ENCODE results near the gene CAMK1D.
A peak's percentile ranks its signal among the peaks of the same experiment; 100 is the strongest.
"Not testable (repeated sequence)": the region's sequence is repeated elsewhere in the genome, so short reads cannot be mapped to it uniquely, and the experiment has no call there.

Gene CAMK1D

GRCh38 chr10:12808014-12808613 lies 458.8 kb downstream of the CAMK1D start:
- H3K4me1 ChIP-seq (ENCODE audit: control insufficient read depth, insufficient read depth, low read length) = no peaks in the 10 kb centered on the region

GRCh38 chr10:12810046-12810445 lies 460.7 kb downstream of the CAMK1D start:
- H3K4me1 ChIP-seq (ENCODE audit: control insufficient read depth, insufficient read depth, low read length); H3K9me3 ChIP-seq (ENCODE audit: control insufficient read depth, low read length); H3K27me3 ChIP-seq (ENCODE audit: control insufficient read depth, insufficient read depth, low read length, poor library complexity, severe bottlenecking); H3K27ac ChIP-seq (ENCODE audit: insufficient read depth, low read depth, low read length, poor library complexity, severe bottlenecking); H3K36me3 ChIP-seq (ENCODE audit: control insufficient read depth, insufficient read depth, low read length); H3K4me3 ChIP-seq (ENCODE audit: insufficient read depth, low read depth, low read length): not testable (repeated sequence)
- 93 to 95% methylated on average over 5 to 6 of the region's 6 CpGs for WGBS, 2 experiments

More at GRCh38 chr10:12808014-12808613, 458.8 kb downstream of the CAMK1D start:
- Histone ChIP-seq H3K36me3 (ENCODE audit: control insufficient read depth, insufficient read depth, low read length) (no peaks in the 10 kb centered on the region), H3K27ac (ENCODE audit: insufficient read depth, low read depth, low read length, poor library complexity, severe bottlenecking) (no peak overlapping the region), H3K4me3 (ENCODE audit: insufficient read depth, low read depth, low read length) (no peak overlapping the region), H3K27me3 (ENCODE audit: control insufficient read depth, insufficient read depth, low read length, poor library complexity, severe bottlenecking) (no peaks in the 10 kb centered on the region), H3K9me3 (ENCODE audit: control insufficient read depth, low read length) (no peaks in the 10 kb centered on the region)
- WGBS, 2 experiments = 91 to 95% methylated on average over 11 of the region's 11 CpGs

- Histone ChIP-seq H3K36me3 (ENCODE audit: control insufficient read depth, insufficient read depth, low read length) (no peaks in the 10 kb centered on the region), H3K4me3 (ENCODE audit: insufficient read depth, low read depth, low read length) (no peak overlapping the region), H3K27ac (ENCODE audit: insufficient read depth, low read depth, low read length, poor library complexity, severe bottlenecking) (no peak overlapping the region), H3K4me1 (ENCODE audit: control insufficient read depth, insufficient read depth, low read length) (no peaks in the 10 kb centered on the region), H3K9me3 (ENCODE audit: control insufficient read depth, low read length) (no peaks in the 10 kb centered on the region), H3K27me3 (ENCODE audit: control insufficient read depth, insufficient read depth, low read length, poor library complexity, severe bottlenecking) (no peaks in the 10 kb centered on the region)
- WGBS, 2 experiments = 97% methylated on average over 14 of the region's 14 CpGs
Observed at GRCh38 chr10:12811826-12812225, 462.5 kb downstream of the CAMK1D start.

DNA sequence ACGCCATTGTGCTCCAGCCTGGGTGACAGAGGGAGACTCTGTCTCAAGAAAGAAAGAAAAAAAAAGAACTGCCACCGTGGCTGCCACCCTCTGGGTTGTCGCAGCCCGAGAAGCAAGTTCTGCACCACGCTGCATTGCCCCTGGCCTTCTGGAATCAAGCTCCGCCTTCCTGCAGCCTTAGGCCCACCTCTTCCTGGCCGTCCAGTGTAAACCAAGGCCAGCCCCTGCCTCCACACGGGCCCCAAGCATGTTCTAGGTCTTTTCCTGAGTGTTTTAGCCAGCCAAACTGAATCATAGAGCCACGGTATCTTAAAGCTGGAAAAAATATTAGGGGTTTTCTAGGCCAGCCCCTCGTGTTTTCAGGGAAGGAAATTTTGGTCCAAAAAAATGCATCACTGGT lies 463.2 kb downstream of the CAMK1D start:
- H3K4me1 ChIP-seq (ENCODE audit: control insufficient read depth, insufficient read depth, low read length) = no peaks in the 10 kb centered on the region
- H3K27ac ChIP-seq (ENCODE audit: insufficient read depth, low read depth, low read length, poor library complexity, severe bottlenecking) = no peak overlapping the region
- WGBS, 2 experiments = 82 to 83% methylated on average over 10 of the region's 10 CpGs
- H3K27me3 ChIP-seq (ENCODE audit: control insufficient read depth, insufficient read depth, low read length, poor library complexity, severe bottlenecking) = no peaks in the 10 kb centered on the region
- H3K9me3 ChIP-seq (ENCODE audit: control insufficient read depth, low read length) = no peaks in the 10 kb centered on the region
- no peaks in the 10 kb centered on the region for H3K36me3 ChIP-seq (ENCODE audit: control insufficient read depth, insufficient read depth, low read length)
- H3K4me3 ChIP-seq (ENCODE audit: insufficient read depth, low read depth, low read length) = no peak overlapping the region

GRCh38 chr10:12814166-12814565 lies 464.8 kb downstream of the CAMK1D start:
- H3K4me1 ChIP-seq (ENCODE audit: control insufficient read depth, insufficient read depth, low read length) = peaks cover 5% of the 10 kb centered on the region
- H3K27me3 ChIP-seq (ENCODE audit: control insufficient read depth, insufficient read depth, low read length, poor library complexity, severe bottlenecking) = no peaks in the 10 kb centered on the region
- no peaks in the 10 kb centered on the region for H3K9me3 ChIP-seq (ENCODE audit: control insufficient read depth, low read length)
- H3K36me3 ChIP-seq (ENCODE audit: control insufficient read depth, insufficient read depth, low read length) = no peaks in the 10 kb centered on the region
- H3K4me3 ChIP-seq (ENCODE audit: insufficient read depth, low read depth, low read length) = no peak overlapping the region
- 91 to 95% methylated on average over 9 of the region's 9 CpGs for WGBS, 2 experiments
- H3K27ac ChIP-seq (ENCODE audit: insufficient read depth, low read depth, low read length, poor library complexity, severe bottlenecking) = no peak overlapping the region

DNA sequence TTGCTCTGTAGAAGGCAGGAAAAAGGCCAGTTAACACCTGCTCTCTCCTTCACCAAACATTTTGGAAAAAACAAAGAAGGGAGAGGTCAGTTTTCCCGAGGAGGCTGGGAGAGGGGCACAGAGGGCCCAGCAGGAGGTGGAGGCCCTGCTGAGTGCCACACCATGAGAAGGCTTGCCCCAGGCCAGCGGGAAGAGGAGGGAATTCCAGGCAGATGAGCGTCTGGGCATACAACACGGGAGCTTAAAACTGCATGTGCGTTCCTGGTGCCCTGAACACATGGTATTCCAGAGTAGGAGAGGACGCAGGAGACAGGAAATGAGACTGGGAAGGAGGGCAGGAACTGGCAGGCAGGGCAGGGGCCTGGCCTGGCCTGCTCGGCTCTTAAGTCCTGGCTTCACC lies 469.7 kb downstream of the CAMK1D start:
- Histone ChIP-seq H3K27me3 (ENCODE audit: control insufficient read depth, insufficient read depth, low read length, poor library complexity, severe bottlenecking) (no peaks in the 10 kb centered on the region), H3K27ac (ENCODE audit: insufficient read depth, low read depth, low read length, poor library complexity, severe bottlenecking) (no peak overlapping the region), H3K9me3 (ENCODE audit: control insufficient read depth, low read length) (no peaks in the 10 kb centered on the region), H3K4me1 (ENCODE audit: control insufficient read depth, insufficient read depth, low read length) (peaks cover 10% of the 10 kb centered on the region), H3K36me3 (ENCODE audit: control insufficient read depth, insufficient read depth, low read length) (no peaks in the 10 kb centered on the region), H3K4me3 (ENCODE audit: insufficient read depth, low read depth, low read length) (no peak overlapping the region)
- WGBS, 2 experiments = 31 to 41% methylated on average over 7 of the region's 7 CpGs

DNA sequence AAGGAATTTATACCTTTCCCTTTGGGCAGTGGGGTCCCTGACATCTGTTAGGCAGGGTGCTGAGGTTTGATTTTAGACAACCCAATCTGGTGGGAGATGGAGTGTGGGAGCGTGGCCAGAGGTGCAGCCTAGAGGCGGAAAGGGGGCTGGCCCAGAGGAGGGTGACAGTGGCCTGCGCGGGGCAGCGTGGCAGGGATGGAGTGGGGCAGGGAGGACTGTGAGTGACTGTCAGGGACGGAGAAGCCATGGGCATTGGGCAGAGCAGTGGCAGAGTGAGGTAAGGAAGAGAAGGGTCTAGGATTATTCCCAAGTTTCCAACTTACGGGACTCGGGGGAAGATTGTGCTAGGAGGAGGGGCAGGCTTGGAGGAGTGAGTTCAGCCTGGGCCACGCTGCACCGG lies 470.3 kb downstream of the CAMK1D start:
- H3K36me3 ChIP-seq (ENCODE audit: control insufficient read depth, insufficient read depth, low read length) = no peaks in the 10 kb centered on the region
- H3K9me3 ChIP-seq (ENCODE audit: control insufficient read depth, low read length) = no peaks in the 10 kb centered on the region
- WGBS, 2 experiments = 95 to 96% methylated on average over 10 of the region's 10 CpGs
- no peak overlapping the region for H3K27ac ChIP-seq (ENCODE audit: insufficient read depth, low read depth, low read length, poor library complexity, severe bottlenecking)
- H3K4me3 ChIP-seq (ENCODE audit: insufficient read depth, low read depth, low read length) = no peak overlapping the region
- H3K27me3 ChIP-seq (ENCODE audit: control insufficient read depth, insufficient read depth, low read length, poor library complexity, severe bottlenecking) = no peaks in the 10 kb centered on the region
- H3K4me1 ChIP-seq (ENCODE audit: control insufficient read depth, insufficient read depth, low read length) = peaks cover 10% of the 10 kb centered on the region

DNA sequence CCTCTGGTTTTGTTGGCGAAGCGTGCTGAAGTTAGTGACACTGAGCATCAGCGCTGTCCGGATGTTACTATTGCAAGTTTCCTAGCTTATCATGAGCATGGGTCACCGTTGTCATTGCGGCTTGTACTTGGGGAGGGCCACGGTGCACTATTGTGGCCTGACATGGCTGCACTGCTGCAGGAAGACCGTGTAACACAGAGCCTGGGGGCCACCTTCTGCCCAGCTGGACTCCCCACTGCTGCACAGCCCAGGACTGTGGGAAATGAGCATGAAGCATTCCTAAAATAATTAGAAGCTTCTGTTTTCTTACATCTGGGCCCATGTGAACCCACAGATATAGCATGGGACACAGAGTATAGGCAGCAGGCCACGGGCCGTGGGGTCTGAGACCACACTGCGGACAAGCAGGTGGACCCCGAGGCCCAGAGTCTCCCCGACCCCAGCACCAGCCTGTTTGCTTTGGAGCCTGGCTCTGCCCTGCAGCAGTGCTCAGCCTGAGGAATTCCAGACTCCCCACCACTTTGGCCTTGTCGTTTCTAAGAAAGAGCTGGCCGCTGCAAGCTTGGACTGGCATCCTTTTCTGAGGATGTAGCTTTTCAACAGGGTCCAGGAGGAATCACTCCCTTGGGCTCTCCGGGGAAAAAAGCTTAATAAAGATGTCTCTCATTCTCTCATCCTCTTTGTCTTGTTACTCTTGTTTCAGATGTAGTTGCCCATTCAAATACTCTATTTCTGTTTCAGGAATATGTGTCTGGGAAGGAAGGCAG lies 473.0 kb downstream of the CAMK1D start:
- Histone ChIP-seq H3K4me3 (ENCODE audit: insufficient read depth, low read depth, low read length) (no peak overlapping the region), H3K4me1 (ENCODE audit: control insufficient read depth, insufficient read depth, low read length) (peaks cover 10% of the 10 kb centered on the region), H3K36me3 (ENCODE audit: control insufficient read depth, insufficient read depth, low read length) (no peaks in the 10 kb centered on the region), H3K27me3 (ENCODE audit: control insufficient read depth, insufficient read depth, low read length, poor library complexity, severe bottlenecking) (no peaks in the 10 kb centered on the region), H3K27ac (ENCODE audit: insufficient read depth, low read depth, low read length, poor library complexity, severe bottlenecking) (peak overlapping the region; percentile 17), H3K9me3 (ENCODE audit: control insufficient read depth, low read length) (no peaks in the 10 kb centered on the region)
- WGBS, 2 experiments = 86 to 87% methylated on average over 16 of the region's 16 CpGs

DNA sequence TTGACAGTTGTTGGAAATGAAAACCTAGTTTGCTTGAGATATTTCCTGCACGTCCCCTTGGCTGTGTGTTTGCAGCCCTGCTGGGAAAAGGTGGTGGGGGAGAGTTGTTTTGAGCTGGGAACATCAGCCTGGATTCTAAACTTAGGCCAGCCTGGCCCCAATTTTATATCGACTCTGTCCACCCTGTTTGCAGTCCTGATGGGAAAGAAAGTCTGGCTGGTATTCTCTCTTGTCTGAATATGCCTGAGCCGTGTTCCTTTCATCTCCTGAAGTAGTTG lies 473.5 kb downstream of the CAMK1D start:
- Histone ChIP-seq H3K27me3 (ENCODE audit: control insufficient read depth, insufficient read depth, low read length, poor library complexity, severe bottlenecking) (no peaks in the 10 kb centered on the region), H3K4me3 (ENCODE audit: insufficient read depth, low read depth, low read length) (no peak overlapping the region), H3K9me3 (ENCODE audit: control insufficient read depth, low read length) (no peaks in the 10 kb centered on the region), H3K4me1 (ENCODE audit: control insufficient read depth, insufficient read depth, low read length) (peaks cover 10% of the 10 kb centered on the region), H3K36me3 (ENCODE audit: control insufficient read depth, insufficient read depth, low read length) (no peaks in the 10 kb centered on the region), H3K27ac (ENCODE audit: insufficient read depth, low read depth, low read length, poor library complexity, severe bottlenecking) (no peak overlapping the region)
- 88 to 90% methylated on average over 3 of the region's 3 CpGs for WGBS, 2 experiments

GRCh38 chr10:12823328-12823727 lies 474.0 kb downstream of the CAMK1D start:
- Histone ChIP-seq H3K9me3 (ENCODE audit: control insufficient read depth, low read length) (no peaks in the 10 kb centered on the region), H3K27ac (ENCODE audit: insufficient read depth, low read depth, low read length, poor library complexity, severe bottlenecking) (no peak overlapping the region), H3K27me3 (ENCODE audit: control insufficient read depth, insufficient read depth, low read length, poor library complexity, severe bottlenecking) (no peaks in the 10 kb centered on the region), H3K4me1 (ENCODE audit: control insufficient read depth, insufficient read depth, low read length) (peaks cover 10% of the 10 kb centered on the region), H3K36me3 (ENCODE audit: control insufficient read depth, insufficient read depth, low read length) (no peaks in the 10 kb centered on the region), H3K4me3 (ENCODE audit: insufficient read depth, low read depth, low read length) (no peak overlapping the region)
- 87 to 88% methylated on average over 3 of the region's 3 CpGs for WGBS, 2 experiments
